Measurements from ENCODE around the gene SCAF11. TPM values are rescaled to one million over a fixed set of nuclear protein-coding genes. Genes with fewer than 3 reads are reported as not detected.
"Not testable (repeated sequence)": the region's sequence is repeated elsewhere in the genome, so short reads cannot be mapped to it uniquely, and the experiment has no call there.

The SCAF11 gene
- total RNA-seq, result 61.3 TPM

DNA sequence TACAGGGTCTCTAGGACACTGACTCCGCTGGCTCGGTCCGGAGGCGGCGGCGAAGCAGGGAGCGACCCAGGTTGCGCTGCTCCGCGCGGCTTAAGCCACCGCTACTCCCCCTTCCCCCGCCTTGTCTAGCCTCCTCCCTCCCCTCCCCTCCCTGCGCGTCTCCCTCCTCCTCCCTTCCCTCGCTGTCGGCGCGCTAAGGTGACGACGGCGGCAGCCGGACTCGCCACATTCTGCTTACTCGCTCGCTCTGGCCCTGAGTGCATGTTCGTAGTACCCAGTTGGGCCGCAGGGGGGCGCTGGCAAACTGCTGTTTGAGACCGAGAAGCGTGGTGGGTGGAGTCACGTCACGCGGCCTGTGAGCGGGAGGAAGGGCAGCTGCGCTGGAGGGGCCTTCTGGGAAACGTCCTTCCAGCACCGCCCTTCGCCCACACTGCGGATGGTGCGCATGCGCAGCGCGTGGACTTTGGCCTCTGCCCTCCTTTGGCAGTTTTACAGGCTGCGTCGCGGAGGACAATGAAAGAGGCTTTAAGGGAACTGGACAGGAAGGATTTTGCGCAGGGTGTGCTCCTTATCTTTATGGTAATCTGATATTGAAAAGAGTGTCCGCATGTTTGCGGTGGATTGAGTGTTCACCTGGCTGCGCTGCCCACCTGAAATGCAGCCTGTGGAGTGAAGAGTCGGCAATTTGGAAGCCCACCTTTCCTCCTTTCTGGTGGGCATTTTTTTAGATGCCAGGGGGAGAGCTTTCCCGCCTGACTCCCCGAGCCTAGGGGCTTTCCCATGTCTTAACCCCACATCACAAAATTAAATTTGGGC is at the start of gene SCAF11:
SCAF11 (minus strand) TSS at position 107 of the 816 bp plus-strand sequence. CDS start 26,407 bp downstream, outside the sequence.
- DNase-seq, result peak; percentile 100

DNA sequence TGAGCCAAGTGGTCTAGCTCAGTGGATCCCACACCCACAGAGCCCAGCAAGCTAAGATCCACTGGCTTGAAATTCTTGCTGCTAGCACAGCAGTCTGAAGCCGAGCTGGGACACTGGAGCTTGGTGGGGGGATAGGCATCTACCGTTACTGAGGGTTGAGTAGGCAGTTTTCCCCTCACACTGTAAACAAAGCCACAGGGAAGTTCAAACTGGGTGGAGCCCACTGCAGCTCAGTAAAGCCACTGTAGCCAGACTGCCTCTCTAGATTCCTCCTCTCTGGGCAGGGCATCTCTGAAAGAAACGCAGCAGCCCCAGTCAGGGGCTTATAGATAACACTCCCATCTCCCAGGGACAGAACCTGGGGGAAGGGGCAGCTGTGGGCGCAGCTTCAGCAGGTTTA is 46.7 kb upstream of the SCAF11 start:
- DNase-seq, result not testable (repeated sequence)

GRCh38 chr12:46027172-46027571 is 36.8 kb upstream of the SCAF11 start:
- no peak for DNase-seq

- DNase-seq, result no peak
Observed at GRCh38 chr12:46024099-46024498, 33.7 kb upstream of the SCAF11 start.

DNA sequence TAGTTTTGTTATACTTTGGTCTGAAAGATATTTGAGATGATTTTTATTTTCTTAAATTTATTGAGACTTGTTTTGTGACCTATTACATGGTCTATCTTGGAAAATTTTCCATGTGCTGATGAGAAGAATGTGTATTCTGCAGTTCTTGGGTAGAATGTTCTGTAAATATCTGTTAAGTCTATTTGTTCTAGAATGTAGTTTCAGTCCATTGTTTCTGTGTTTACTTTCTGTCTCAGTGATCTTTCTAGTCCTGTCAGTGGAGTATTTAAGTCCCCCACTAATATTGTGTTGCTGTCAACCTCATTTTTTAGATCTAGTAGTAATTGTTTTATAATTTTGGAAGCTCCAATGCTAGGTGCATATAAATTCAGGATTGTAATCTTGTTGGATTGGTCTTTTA is 30.4 kb upstream of the SCAF11 start:
- DNase-seq, result no peak

DNA sequence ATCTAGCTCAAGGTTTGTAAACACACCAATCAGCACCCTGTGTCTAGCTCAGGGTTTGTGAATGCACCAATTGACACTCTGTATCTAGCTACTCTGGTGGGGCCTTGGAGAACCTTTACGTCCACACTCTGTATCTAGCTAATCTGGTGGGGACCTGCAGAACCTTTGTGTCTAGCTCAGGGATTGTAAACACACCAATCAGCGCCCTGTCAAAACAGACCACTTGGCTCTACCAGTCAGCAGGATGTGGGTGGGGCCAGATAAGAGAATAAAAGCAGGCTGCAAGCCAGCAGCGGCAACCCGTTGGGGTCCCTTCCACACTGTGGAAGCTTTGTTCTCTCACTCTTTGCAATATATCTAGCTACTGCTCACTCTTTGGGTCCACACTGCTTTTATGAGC is 28.3 kb upstream of the SCAF11 start:
- DNase-seq, result not testable (repeated sequence)

DNA sequence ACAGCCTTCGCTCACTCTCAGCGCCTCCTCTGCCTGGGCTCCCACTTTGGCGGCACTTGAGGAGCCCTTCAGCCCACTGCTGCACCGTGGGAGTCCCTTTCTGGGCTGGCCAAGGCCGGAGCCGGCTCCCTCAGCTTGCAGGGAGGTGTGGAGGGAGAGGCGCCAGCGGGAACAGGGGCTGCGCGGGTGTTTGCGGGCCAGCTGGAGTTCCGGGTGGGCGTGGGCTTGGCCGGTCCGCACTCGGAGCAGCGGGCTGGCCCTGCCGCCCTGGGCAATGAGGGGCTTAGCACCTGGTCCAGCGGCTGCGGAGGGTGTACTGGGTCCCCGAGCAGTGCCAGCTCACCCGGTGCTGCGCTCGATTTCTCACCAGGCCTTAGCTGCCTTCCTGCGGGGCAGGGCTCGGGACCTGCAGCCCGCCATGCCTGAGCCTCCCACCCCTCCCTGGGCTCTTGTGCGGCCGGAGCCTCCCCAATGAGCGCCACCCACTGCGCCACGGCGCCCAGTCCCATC is 27.5 kb upstream of the SCAF11 start:
- not testable (repeated sequence) for DNase-seq

DNA sequence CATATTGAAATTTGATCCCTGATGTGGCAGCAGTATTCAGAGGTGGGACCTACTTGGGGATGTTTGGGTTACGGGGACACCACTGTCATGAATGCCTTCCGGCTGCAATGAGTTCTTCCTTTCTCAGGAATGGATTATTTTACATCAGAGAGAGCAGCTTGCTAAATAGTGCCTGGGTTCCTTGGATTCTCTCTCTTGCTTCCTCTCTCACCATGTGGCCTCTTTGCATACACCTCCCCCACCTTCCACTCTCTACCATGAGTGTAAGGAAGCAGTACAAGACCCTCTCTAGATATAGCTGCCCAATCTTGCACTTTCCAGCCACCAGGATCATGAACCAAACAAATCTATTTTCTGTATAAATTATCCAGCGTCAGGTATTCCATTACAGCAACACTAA is 15.4 kb upstream of the SCAF11 start:
- no peak for DNase-seq

DNA sequence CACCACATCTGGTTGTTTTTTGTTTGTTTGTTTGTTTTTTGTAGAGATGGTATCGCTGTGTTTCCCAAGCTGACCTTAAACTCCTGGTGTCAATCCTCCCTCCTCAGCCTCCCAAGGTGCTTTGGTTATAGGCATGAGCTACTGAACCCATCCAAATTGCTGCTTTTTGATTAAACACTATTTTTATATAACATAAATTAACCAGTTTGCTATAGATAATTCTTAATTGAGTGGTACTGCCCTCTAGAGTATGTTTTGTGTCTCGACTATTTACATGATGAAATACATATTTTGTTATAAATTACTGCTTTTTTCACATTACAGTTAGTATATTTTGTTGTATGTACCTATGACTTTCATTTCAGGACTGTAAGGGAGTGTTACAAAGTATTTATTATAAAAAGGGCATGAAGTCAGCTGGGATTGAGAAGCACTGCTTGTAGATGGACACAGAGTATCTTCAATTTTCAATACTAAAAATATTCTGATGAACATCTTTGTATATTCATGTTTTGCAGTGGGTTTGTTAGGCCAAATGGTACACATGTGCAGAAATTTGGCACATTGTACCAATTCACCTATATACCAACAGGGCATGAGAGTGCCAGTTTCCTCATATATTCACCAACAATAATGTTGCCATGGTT is 14.9 kb upstream of the SCAF11 start:
- DNase-seq, result no peak

- no peak for DNase-seq
Observed at GRCh38 chr12:46004715-46005114, 14.3 kb upstream of the SCAF11 start.

- DNase-seq, result not testable (repeated sequence)
Observed at GRCh38 chr12:46000076-46000475, 9.7 kb upstream of the SCAF11 start.

DNA sequence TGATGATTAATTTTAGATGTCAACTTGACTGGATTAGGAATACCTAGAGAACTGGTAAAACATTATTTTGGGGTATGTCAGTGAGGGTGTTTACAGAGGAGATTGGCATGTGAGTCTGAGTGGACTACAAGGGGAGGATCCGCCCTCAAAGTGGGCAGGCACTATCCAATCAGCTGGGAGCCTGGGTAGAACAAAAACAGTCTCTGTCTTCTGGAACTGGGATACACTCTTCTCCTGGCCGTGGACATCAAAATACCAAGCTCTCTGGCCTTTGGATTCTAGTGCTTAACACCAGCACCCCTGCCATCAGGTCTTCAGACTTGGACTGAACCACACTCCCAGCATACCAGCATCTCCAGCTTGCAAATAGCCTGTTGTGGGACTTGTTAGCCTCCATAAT is 4.4 kb upstream of the SCAF11 start:
- peak; percentile 30 for DNase-seq

GRCh38 chr12:45991284-45992249 is 1.2 kb upstream of the SCAF11 start:
- DNase-seq, result peak; percentile 71

- peak; percentile 74 for DNase-seq
Observed at GRCh38 chr12:45989721-45990467, 480 bp downstream of the SCAF11 start.

- DNase-seq, result no peak
Observed at GRCh38 chr12:45989287-45989686, 1.1 kb downstream of the SCAF11 start.

DNA sequence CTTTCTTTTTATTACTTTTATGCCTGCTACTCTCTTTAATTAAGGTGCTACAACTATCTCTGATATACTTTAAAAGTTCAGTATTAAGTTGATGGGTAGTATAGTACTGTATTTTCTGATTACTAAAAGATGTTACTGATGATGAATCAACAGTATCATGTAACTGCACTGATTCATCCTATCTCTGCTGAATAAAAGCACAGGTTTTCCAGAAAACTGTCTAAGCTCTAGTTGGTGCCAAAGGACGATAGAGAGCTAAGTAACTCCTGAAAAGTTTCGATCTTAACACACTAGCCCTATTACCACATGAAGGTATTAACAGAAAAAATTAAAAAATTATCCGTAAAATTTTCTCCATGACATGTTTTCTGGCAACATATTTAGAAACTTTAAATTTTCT is 2.1 kb downstream of the SCAF11 start:
- no peak for DNase-seq

DNA sequence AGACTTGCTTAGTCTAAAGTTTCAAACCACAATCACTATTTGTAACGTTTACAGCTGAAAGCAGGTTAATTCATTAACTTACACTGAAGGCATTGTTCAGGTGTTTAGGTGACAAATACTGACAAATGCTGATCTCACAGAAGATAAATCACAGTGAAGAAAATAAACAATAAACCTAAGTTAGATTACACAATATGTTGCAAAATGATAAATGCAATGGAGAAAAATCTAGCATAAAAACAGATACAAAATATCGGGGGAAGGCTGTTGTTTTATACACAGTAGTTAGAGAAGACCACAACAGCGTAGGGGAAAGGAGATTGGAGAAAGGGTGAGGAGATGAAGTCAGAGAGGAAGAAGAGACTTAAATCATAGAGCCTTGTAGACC is 3.0 kb downstream of the SCAF11 start:
- no peak for DNase-seq

DNA sequence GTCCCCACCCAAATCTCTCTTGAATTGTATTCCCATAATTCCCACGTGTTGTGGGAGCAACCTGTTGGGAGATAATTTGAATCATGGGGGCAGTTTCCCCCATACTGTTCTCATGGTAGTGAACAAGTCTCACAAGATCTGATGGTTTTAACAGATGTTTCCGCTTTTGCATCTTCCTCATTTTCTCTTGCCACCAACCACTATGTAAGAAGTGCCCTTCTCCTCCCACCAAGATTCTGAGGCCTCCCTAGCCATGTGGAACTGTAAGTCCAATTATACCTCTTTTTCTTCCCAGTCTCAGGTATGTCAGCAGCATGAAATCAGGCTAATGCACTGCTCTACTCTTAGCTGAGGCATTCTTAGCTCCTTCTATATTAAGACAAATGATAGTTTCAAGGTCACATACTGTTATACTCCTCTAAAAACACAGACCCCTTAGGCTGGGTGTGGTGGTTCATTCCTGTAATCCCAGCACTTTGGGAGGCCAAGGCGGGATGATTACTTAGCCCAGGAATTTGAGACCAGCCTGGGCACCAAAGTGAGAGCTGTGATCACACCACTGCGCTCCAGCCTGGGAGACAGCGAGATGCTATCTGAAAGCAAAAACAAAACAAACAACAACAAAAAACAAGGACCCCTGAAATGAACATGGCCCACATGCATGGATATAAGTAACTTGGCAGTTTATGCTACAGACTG is 3.6 kb downstream of the SCAF11 start:
- DNase-seq, result no peak

DNA sequence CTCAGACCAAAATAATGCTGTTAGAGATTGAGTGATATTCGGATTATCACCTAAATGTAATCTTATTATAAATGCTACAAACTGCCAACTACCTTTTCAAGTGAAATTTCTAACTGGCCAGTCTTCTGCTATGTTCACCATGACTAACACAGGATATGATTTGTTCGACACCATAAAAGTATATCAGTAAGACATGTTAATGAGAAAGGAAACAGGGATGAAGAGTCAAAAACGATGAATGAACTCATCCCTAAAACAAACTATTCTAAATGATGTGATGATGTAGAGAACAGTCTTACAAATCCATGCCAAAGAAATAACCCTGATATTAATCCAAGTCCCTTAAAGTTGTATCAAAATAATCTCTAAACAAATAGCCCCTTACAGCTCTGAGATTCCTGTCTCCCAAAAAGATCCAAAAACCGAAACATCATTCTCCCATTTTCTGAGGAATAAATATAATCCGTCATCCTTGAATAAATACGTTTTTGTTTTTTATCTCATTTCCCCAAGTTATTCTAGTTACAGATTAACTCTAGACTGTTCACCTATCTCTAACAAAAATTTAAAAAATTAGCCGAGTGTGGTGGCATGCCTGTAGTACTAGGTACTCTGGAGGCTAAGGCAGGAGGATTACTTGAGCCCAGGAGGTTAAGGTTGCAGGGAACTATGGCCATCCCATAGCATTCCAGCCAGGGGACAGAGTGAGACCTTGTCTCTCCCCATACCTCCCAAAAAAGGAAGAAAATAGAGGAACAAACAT is 9.1 kb downstream of the SCAF11 start:
- no peak for DNase-seq

GRCh38 chr12:45980540-45980939 is 9.8 kb downstream of the SCAF11 start:
- DNase-seq, result no peak
